Mucosa of descending colon (tissue), 3 donors: Measurements from ENCODE around the gene KCNQ5. TPM values are rescaled to one million over a fixed set of nuclear protein-coding genes. Genes with fewer than 3 reads are reported as not detected.

ENCODE experiments used
- ATAC-seq: fragments of 200-7000 bp; cut with Tn5 transposase; one replicate; pipeline ENCODE4 v1.9.1; 2020; ENCODE audit warnings: mild to moderate bottlenecking, moderate library complexity
- DNase-seq, 3 donors: peaks; one replicate each; pipeline ENCODE4 v3.0.0-alpha.2; 2020
- H3K36me3 ChIP-seq: fragments of 200-600 bp; one replicate; pipeline ENCODE4 v1.8.0; 2021; ENCODE audit warnings: low read depth, mild to moderate bottlenecking
- H3K4me1 ChIP-seq: fragments of 200-600 bp; one replicate; pipeline ENCODE4 v1.8.0; 2021; ENCODE audit warnings: low read depth, mild to moderate bottlenecking
- H3K4me3 ChIP-seq: fragments of 200-600 bp; one replicate; pipeline ENCODE4 v1.8.0; 2021; ENCODE audit warnings: mild to moderate bottlenecking
- H3K9me3 ChIP-seq: fragments of 200-600 bp; one replicate; pipeline ENCODE4 v1.8.0; 2021; ENCODE audit warnings: mild to moderate bottlenecking
- CTCF ChIP-seq: fragments of 200-600 bp; IDR thresholded peaks from one replicate; pipeline ENCODE4 v1.8.0; 2022; ENCODE audit warnings: antibody characterized with exemption, mild to moderate bottlenecking
- intact Hi-C, 2 donors: fragments of 100-400 bp; cut with DNase I in 1 of 2; cut with micrococcal nuclease in 1 of 2; formaldehyde crosslinking; loops; one replicate each; pipeline versions ENCODE4 v1.11.0 to v1.11.1; 2022; cut with DNase I, micrococcal nuclease
- total RNA-seq, 3 donors: library from RNA; stranded (reverse); fragmentation: NEBNext Ultra II Directional in 2 of 3; extraction: Animal tissue kit (Norgen Biotek cat#: 25700) in 2 of 3; gene quantifications; one replicate each; pipeline versions ENCODE4 v1.2.1 to v1.2.4, GENCODE V29; 2021 to 2023
- donor health status: DM: no; HTN: no; CAD: no; lungs with moderate emphysema.
- donor health status: DM: no; HTN: no; CAD: no.
- donor health status: DM: no; HTN: yes; CAD: no.

The KCNQ5 gene
- total RNA-seq, 3 donors from 2014 or later, result 0.14 to 2.3 (median 0.17) TPM

DNA sequence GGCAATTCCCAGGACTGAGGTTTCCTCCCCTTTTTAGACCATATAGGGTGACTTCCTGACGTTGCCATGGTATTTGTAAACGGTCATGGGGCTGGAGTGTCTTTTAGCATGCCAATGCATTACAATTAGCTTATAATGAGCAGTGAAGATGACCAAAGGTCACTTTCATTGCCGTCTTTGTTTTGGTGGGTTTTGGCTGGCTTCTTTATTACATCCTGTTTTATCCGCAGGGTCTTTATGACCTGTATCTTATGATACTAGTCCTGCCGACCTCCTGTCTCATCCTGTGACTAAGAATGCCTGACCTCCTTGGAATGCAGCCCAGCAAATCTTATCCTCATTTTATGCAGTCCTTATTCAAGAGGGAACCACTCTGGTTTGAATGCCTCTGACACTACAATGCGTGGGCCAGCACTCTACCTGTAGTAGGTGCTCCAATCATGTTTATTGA lies 190.1 kb downstream of the KCNQ5 start:
- intact Hi-C loops, result no loop called here
- no peak for DNase-seq
- Histone ChIP-seq H3K4me1 (no peaks in the 10 kb centered on the region), H3K4me3 (no peak overlapping the region), H3K36me3 (no peaks in the 10 kb centered on the region), H3K9me3 (no peaks in the 10 kb centered on the region)
- no peak for TF ChIP-seq CTCF
- ATAC-seq, result no peak

DNA sequence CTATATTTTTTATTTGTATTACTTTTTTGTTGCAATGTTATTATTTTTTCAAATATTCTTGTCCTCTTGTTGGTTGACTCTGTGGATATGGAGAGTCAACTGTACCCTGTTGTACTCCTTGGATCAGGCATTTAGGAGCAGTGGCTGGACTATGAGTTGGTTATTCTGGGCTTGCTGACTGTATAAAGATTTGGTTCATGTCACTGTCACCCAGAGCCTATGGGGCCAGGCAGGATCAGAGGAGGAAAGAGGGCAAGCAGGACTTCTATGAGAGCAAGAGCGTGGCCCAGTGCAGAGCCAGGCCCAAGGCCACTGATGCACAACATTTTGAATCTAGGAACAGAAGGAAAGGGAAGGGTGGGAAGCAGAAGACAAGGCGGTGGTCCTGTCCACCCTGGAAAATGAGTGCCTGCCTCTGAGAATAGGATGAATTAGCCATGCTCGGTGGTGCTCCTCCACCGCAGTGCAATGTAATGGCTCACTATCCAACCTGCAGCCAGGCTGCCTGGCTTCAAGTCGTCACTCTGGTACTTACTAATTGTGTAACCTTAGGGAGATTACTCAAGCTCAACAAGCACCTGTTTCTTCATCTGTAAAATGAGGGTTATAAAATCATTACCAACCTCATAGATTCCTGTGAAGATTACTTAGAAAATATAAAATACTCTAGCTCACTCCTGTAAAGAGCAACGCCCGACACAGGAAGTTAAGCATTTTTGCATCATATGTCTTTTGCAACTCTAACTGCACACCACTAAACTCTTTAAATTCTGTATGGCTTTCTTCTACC lies 192.1 kb downstream of the KCNQ5 start:
- no peak for DNase-seq
- ATAC-seq, result no peak
- intact Hi-C loops, result no loop called here
- Histone ChIP-seq H3K36me3 (no peaks in the 10 kb centered on the region), H3K4me3 (no peak overlapping the region), H3K9me3 (no peaks in the 10 kb centered on the region), H3K4me1 (no peaks in the 10 kb centered on the region)
- no peak for TF ChIP-seq CTCF

- intact Hi-C loops, result no loop called here
- DNase-seq (no peak), ATAC-seq (no peak)
- TF ChIP-seq CTCF, result no peak
- Histone ChIP-seq H3K4me3 (no peak overlapping the region), H3K36me3 (no peaks in the 10 kb centered on the region), H3K9me3 (no peaks in the 10 kb centered on the region), H3K4me1 (no peaks in the 10 kb centered on the region)
Observed at GRCh38 chr6:72816022-72816421, 194.2 kb downstream of the KCNQ5 start.

GRCh38 chr6:72817208-72817607 lies 195.3 kb downstream of the KCNQ5 start:
- Histone ChIP-seq H3K9me3 (no peaks in the 10 kb centered on the region), H3K36me3 (no peaks in the 10 kb centered on the region), H3K4me3 (no peak overlapping the region), H3K4me1 (no peaks in the 10 kb centered on the region)
- DNase-seq (no peak), ATAC-seq (no peak)
- intact Hi-C loops, result no loop called here
- TF ChIP-seq CTCF, result no peak

DNA sequence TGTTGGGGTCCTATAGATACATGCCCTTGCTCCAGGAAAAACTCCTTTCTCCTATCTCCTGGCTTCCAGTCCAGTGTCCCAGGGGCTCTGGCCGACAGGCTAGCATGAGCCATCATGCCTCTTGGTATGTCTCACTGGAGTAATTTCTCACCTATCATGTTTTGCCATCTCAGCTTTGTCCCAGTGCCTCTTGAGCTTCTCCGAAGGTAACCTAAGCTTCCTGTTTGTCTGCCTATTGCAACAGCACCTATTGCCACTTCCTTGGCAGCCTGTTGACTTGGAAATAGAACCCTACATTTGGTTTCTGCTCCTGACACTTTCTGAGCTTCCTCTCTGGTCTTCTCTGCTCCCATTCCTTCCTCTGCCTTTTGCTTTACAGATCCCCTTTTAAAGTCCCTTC lies 197.7 kb downstream of the KCNQ5 start:
- TF ChIP-seq CTCF, result no peak
- ATAC-seq, result no peak
- intact Hi-C loops, result no loop called here
- H3K4me3 ChIP-seq, result no peak overlapping the region
- H3K9me3 ChIP-seq, result no peaks in the 10 kb centered on the region
- DNase-seq, result no peak
- no peaks in the 10 kb centered on the region for H3K36me3 ChIP-seq
- no peaks in the 10 kb centered on the region for H3K4me1 ChIP-seq
